Breast epithelium (tissue), 3 donors: ENCODE results near the gene GATB.

Source experiments
- CTCF ChIP-seq, 3 donors: fragments of 450-650 bp; IDR thresholded peaks; one replicate each; pipeline ENCODE4 v1.5.1; 2016 to 2017; ENCODE audit warnings: antibody characterized with exemption in 3 of 3, mild to moderate bottlenecking in 3 of 3, moderate library complexity in 3 of 3
- POLR2A ChIP-seq: fragments of 450-650 bp; IDR thresholded peaks from one replicate; pipeline ENCODE4 v1.6.1; 2016; ENCODE audit warnings: antibody characterized with exemption, mild to moderate bottlenecking, moderate library complexity
- POLR2AphosphoS5 ChIP-seq, 3 donors: sonication (generic); formaldehyde crosslinking; IDR thresholded peaks; one replicate each; pipeline ENCODE4 v1.6.1; 2017; ENCODE audit warnings: antibody characterized with exemption in 3 of 3

GRCh38 chr4:151674804-151675391 is 85.9 kb downstream of the GATB start:
- TF ChIP-seq CTCF (IDR thresholded peaks at IDR 0.05) (peak; percentile 22 to 32 (median 28)), POLR2A (no peak), POLR2AphosphoS5 (IDR thresholded peaks at IDR 0.05) (no peak)
